ENCODE measurements around the gene VENTX. TPM values are rescaled to one million over a fixed set of nuclear protein-coding genes. Genes with fewer than 3 reads are reported as not detected.

VENTX gene
- total RNA-seq, 1 experiment from 2014 or later: not detected

DNA sequence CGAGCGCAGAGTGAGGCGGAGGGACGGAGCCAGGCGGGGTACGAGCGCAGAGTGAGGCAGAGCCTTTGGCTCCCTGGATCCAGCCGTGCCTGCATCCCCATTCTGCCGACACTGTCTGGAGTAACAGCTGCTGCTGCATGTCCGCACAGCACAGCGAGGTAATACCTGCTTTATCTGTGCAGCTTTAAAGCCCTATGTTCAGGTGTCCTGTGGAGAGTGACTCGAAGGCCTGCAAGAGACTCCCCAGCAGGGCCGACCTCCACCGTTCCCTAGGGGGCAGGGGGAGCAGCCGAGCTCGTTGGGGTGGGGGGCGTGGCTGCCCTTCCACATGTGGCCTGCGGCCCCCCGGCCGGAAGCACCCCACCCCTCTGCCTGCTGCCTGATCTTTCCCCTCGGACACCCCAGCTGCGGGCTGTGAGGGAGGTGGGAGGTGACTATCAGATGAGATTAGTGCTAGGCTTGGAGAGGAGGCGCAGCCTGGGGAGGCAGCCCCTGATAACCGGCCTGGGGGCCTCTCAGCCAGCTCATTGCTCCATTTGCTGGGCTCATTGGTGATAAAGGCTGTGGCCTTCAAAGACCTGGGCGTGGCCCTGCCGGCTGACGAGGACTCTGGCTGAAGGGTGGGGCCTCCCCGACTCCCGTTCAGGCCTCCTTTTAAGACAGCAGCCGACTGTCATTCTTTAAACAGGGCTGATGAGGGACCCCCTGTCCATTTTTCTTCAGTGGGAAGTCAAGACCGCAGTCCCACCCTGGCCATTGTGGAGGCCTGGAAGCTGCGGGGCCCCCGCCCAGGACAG is 8.0 kb downstream of the VENTX start:
- H3K36me3 ChIP-seq (ENCODE audit: control insufficient read depth in 1 of 2, insufficient read depth in 2 of 2, low read length in 2 of 2): no peaks in the 10 kb centered on the region
- no peak overlapping the region for H3K4me3 ChIP-seq (replicated peaks in 1 of 2; ENCODE audit: low read depth in 1 of 2, low read length in 2 of 2)
- ChIA-PET CTCF (no interaction called here), RAD21 (ENCODE audit: low non-redundant PET in 1 of 2, low total read pairs in 2 of 2, uncharacterized antibody in 2 of 2, unreplicated experiment in 2 of 2) (no interaction called here), POLR2A (interaction anchor here (1.5 kb wide), 1 partner anchor 12 kb away, joined by 3 read pairs; no protein-coding TSS in a partner anchor)
- H3K4me1 ChIP-seq (ENCODE audit: control insufficient read depth in 1 of 2, insufficient read depth in 2 of 2, low read length in 2 of 2): peaks cover 0 to 9% of the 10 kb centered on the region in 2 experiments; a peak in 1 of 4 replicates
- TF ChIP-seq, protein P1, sequence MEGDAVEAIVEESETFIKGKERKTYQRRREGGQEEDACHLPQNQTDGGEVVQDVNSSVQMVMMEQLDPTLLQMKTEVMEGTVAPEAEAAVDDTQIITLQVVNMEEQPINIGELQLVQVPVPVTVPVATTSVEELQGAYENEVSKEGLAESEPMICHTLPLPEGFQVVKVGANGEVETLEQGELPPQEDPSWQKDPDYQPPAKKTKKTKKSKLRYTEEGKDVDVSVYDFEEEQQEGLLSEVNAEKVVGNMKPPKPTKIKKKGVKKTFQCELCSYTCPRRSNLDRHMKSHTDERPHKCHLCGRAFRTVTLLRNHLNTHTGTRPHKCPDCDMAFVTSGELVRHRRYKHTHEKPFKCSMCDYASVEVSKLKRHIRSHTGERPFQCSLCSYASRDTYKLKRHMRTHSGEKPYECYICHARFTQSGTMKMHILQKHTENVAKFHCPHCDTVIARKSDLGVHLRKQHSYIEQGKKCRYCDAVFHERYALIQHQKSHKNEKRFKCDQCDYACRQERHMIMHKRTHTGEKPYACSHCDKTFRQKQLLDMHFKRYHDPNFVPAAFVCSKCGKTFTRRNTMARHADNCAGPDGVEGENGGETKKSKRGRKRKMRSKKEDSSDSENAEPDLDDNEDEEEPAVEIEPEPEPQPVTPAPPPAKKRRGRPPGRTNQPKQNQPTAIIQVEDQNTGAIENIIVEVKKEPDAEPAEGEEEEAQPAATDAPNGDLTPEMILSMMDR (IDR thresholded peaks at IDR 0.05 in 2 of 3, conservative IDR thresholded peaks at IDR 0.05 in 1 of 3; ENCODE audit: borderline replicate concordance in 1 of 3, insufficient read depth in 1 of 3, low read depth in 2 of 3, low read length in 2 of 3): no peak
- no peak for TF ChIP-seq TCF7L2 (IDR thresholded peaks at IDR 0.05; ENCODE audit: borderline replicate concordance, extremely low read depth, insufficient read depth, insufficient read length)
- TF ChIP-seq, protein P2, sequence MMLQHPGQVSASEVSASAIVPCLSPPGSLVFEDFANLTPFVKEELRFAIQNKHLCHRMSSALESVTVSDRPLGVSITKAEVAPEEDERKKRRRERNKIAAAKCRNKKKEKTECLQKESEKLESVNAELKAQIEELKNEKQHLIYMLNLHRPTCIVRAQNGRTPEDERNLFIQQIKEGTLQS (IDR thresholded peaks at IDR 0.05): no peak
- TF ChIP-seq JUND (IDR thresholded peaks at IDR 0.05): no peak
- no peak for TF ChIP-seq ZBTB33 (IDR thresholded peaks at IDR 0.05; ENCODE audit: extremely low read depth, insufficient replicate concordance, low read length)
- no peak for TF ChIP-seq SIN3A (IDR thresholded peaks at IDR 0.05; ENCODE audit: low read depth)
- TF ChIP-seq EZH2phosphoT487 (IDR thresholded peaks at IDR 0.05; ENCODE audit: borderline replicate concordance): no peak
- TF ChIP-seq YY1 (IDR thresholded peaks at IDR 0.05; ENCODE audit: extremely low read depth, insufficient replicate concordance, low read depth, low read length): no peak
- TF ChIP-seq CEBPB (IDR thresholded peaks at IDR 0.05; ENCODE audit: low read depth): no peak
- TF ChIP-seq SP1 (IDR thresholded peaks at IDR 0.05; ENCODE audit: low read depth): no peak
- TF ChIP-seq EGR1 (IDR thresholded peaks at IDR 0.05; ENCODE audit: low read depth): no peak
- no peak for TF ChIP-seq ZNF274 (IDR thresholded peaks at IDR 0.05; ENCODE audit: low read depth, low read length)
- no peak for TF ChIP-seq RAD21 (IDR thresholded peaks at IDR 0.05; ENCODE audit: low read depth)
- TF ChIP-seq CBX3 (IDR thresholded peaks at IDR 0.05; ENCODE audit: low read depth): no peak
- no peak for TF ChIP-seq FOSL1 (IDR thresholded peaks at IDR 0.05; ENCODE audit: low read depth)
- TF ChIP-seq ZFX (IDR thresholded peaks at IDR 0.05): no peak
- no peak for TF ChIP-seq POLR2AphosphoS5 (IDR thresholded peaks at IDR 0.05; ENCODE audit: low read depth, low read length)
- TF ChIP-seq EZH2 (IDR thresholded peaks at IDR 0.05): no peak
- no peak for TF ChIP-seq POLR2A (IDR thresholded peaks at IDR 0.05; ENCODE audit: borderline replicate concordance, extremely low read depth, insufficient read depth, insufficient read length)
- no peak for TF ChIP-seq ELF1 (IDR thresholded peaks at IDR 0.05; ENCODE audit: borderline replicate concordance, low read depth)
- ATAC-seq (peak; percentile 46; the same call in 1 of the 2 replicates), DNase-seq (ENCODE audit: low read depth, low spot score) (no peak)
- no peaks in the 10 kb centered on the region for H3K27me3 ChIP-seq (ENCODE audit: insufficient read depth, low read length)
- no peaks in the 10 kb centered on the region for H3K79me2 ChIP-seq (ENCODE audit: insufficient read depth, low read length)
- no peaks in the 10 kb centered on the region for H3K9me2 ChIP-seq (ENCODE audit: insufficient read depth)
- no peak overlapping the region for H3K9ac ChIP-seq (ENCODE audit: low read length)
- no peaks in the 10 kb centered on the region for H3K9me3 ChIP-seq (ENCODE audit: control insufficient read depth in 1 of 2, insufficient read depth in 1 of 2, low read depth in 1 of 2, low read length in 2 of 2)
- peak overlapping the region; percentile 25; the same call in 1 of the 2 replicates for H3K4me2 ChIP-seq (ENCODE audit: low read length)
- H2AFZ ChIP-seq (ENCODE audit: low read depth, low read length, poor library complexity, severe bottlenecking): no peak overlapping the region
- no peaks in the 10 kb centered on the region for H4K20me1 ChIP-seq (ENCODE audit: insufficient read depth)
- intact Hi-C loops (cut with micrococcal nuclease): no loop called here
- BruUV-seq (replicated peaks): no TSS peak
- H3K27ac ChIP-seq (ENCODE audit: low read depth, low read length): no peak overlapping the region

All from HCT116 (cell line).